ENCODE measurements around the gene TLR9.
"Not testable (repeated sequence)": the region's sequence is repeated elsewhere in the genome, so short reads cannot be mapped to it uniquely, and the experiment has no call there.

TLR9 gene

GRCh38 chr3:52225452-52226228 is at the start of gene TLR9:
TSS of gene TLR9 (minus strand) at chr3:52225645. CDS start at chr3:52225529, 116 bp downstream.
- H3K27me3 ChIP-seq (ENCODE audit: insufficient read depth, insufficient read length): no peaks in the 10 kb centered on the region
- no peak within 1 kb of the TSS for H3K9ac ChIP-seq (ENCODE audit: insufficient read length, low read depth)
- no peak within 1 kb of the TSS for H3K4me3 ChIP-seq (ENCODE audit: insufficient read length, low read depth)
- H3K4me1 ChIP-seq (ENCODE audit: insufficient read depth, insufficient read length): peaks cover 11% of the 10 kb centered on the region
- H3K36me3 ChIP-seq (ENCODE audit: insufficient read depth, insufficient read length, low read length): peaks cover 28% of the 10 kb centered on the region
- no peak for DNase-seq (ENCODE audit: low read depth, low spot score)
- H3K9me3 ChIP-seq (ENCODE audit: insufficient read depth, low read length): no peaks in the 10 kb centered on the region
- TF ChIP-seq ZNF274 (IDR thresholded peaks at IDR 0.05; ENCODE audit: low read depth, low read length) (no peak), YY1 (IDR thresholded peaks at IDR 0.05; ENCODE audit: insufficient read depth, insufficient read length) (no peak), SUZ12 (IDR thresholded peaks at IDR 0.05; ENCODE audit: extremely low read depth, insufficient read depth, insufficient read length) (no peak)

DNA sequence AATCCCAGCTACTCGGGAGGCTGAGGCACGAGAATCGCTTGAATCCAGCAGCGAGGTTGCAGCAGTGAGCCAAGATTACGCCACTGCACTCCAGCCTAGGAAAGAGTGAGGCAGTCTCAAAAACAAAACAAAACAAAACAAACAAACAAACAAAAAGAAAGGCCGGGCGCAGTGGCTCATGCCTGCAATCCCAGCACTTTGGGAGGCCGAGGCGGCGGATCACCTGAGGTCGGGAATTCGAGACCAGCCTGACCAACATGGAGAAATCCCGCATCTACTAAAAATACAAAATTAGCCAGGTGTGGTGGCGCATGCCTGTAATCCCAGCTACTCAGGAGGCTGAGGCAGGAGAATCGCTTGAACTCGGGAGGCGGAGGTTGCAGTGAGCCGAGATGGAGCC is 49.3 kb upstream of the TLR9 start:
- peaks cover 67% of the 10 kb centered on the region for H3K36me3 ChIP-seq (ENCODE audit: insufficient read depth, insufficient read length, low read length)
- not testable (repeated sequence) for H3K4me1 ChIP-seq (ENCODE audit: insufficient read depth, insufficient read length); H3K9ac ChIP-seq (ENCODE audit: insufficient read length, low read depth)

DNA sequence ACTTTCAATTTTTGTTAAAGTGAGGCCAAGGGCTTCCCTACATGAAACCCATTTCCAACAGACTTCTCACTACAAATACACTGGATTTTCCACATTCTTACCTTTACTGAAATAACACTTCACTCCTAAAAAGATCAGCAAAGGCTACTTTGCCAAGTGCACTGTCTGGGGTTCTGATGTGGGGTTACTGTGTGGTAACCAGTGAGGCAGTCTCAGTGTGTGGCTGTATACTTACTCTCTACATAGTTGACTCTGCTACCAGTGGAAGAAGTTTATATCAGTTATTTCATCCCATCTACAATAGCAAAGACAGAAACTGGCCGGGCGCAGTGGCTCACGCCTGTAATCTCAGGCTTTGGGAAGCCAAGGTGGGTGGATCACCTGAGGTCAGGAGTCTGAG is 47.4 kb upstream of the TLR9 start:
- Histone ChIP-seq H3K4me3 (ENCODE audit: insufficient read length, low read depth) (no peak overlapping the region), H3K27me3 (ENCODE audit: insufficient read depth, insufficient read length) (no peaks in the 10 kb centered on the region), H3K36me3 (ENCODE audit: insufficient read depth, insufficient read length, low read length) (peaks cover 81% of the 10 kb centered on the region), H3K4me1 (ENCODE audit: insufficient read depth, insufficient read length) (no peaks in the 10 kb centered on the region), H3K9ac (ENCODE audit: insufficient read length, low read depth) (no peak overlapping the region), H3K9me3 (ENCODE audit: insufficient read depth, low read length) (no peaks in the 10 kb centered on the region)
- no peak for DNase-seq (ENCODE audit: low read depth, low spot score)
- TF ChIP-seq ZNF274 (IDR thresholded peaks at IDR 0.05; ENCODE audit: low read depth, low read length) (no peak), YY1 (IDR thresholded peaks at IDR 0.05; ENCODE audit: insufficient read depth, insufficient read length) (no peak), SUZ12 (IDR thresholded peaks at IDR 0.05; ENCODE audit: extremely low read depth, insufficient read depth, insufficient read length) (no peak)

More for the DNA sequence above, 49.3 kb upstream of the TLR9 start:
- H3K9me3 ChIP-seq (ENCODE audit: insufficient read depth, low read length); DNase-seq (ENCODE audit: low read depth, low spot score); H3K4me3 ChIP-seq (ENCODE audit: insufficient read length, low read depth); H3K27me3 ChIP-seq (ENCODE audit: insufficient read depth, insufficient read length): not testable (repeated sequence)

DNA sequence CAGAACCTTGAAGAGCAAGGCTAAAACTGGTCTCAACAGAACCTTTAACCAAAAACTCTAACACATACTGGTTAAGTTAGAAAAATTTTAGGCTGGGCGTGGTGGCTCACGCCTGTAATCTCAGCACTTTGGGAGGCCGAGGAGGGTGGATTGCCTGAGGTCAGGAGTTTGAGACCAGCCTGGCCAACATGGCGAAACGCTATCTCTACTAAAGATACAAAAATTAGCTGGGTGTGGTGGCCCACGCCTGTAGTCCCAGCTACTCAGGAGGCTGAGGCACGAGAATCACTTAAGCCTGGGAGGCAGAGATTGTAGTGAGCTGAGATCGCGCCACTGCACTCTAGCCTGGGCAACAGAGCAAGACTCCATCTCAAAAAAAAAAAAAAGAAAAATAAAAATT is 46.7 kb upstream of the TLR9 start:
- not testable (repeated sequence) for H3K9ac ChIP-seq (ENCODE audit: insufficient read length, low read depth); H3K27me3 ChIP-seq (ENCODE audit: insufficient read depth, insufficient read length); H3K4me3 ChIP-seq (ENCODE audit: insufficient read length, low read depth); DNase-seq (ENCODE audit: low read depth, low spot score); H3K9me3 ChIP-seq (ENCODE audit: insufficient read depth, low read length); H3K4me1 ChIP-seq (ENCODE audit: insufficient read depth, insufficient read length)
- H3K36me3 ChIP-seq (ENCODE audit: insufficient read depth, insufficient read length, low read length): peaks cover 82% of the 10 kb centered on the region

DNA sequence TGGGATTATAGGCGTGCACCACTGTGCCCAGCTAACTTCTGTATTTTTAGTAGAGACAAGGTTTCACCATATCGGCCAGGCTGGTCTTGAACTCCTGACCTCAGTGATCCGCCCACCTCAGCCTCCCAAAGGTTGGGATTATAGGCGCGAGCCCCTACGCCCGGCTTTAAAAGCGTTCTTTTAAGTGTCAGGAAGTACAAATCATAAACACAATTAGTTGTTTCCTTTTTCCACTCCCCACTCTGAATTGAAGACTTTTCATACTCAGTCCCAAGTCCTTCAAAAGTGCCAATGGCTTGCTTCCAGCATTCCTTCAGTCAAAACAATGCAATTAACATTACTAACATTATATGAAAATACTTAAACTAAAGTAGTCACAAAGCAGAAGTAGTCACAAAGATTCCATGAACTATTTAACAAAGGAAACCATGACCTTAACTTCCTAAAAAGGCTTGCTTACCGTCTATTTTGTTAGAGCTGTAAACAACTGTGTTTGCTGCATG is 44.9 kb upstream of the TLR9 start:
- no peak for DNase-seq (ENCODE audit: low read depth, low spot score)
- Histone ChIP-seq H3K4me1 (ENCODE audit: insufficient read depth, insufficient read length) (no peaks in the 10 kb centered on the region), H3K36me3 (ENCODE audit: insufficient read depth, insufficient read length, low read length) (peaks cover 86% of the 10 kb centered on the region), H3K4me3 (ENCODE audit: insufficient read length, low read depth) (no peak overlapping the region), H3K9ac (ENCODE audit: insufficient read length, low read depth) (no peak overlapping the region), H3K9me3 (ENCODE audit: insufficient read depth, low read length) (no peaks in the 10 kb centered on the region), H3K27me3 (ENCODE audit: insufficient read depth, insufficient read length) (no peaks in the 10 kb centered on the region)
- no peak for TF ChIP-seq ZNF274 (IDR thresholded peaks at IDR 0.05; ENCODE audit: low read depth, low read length)

- Histone ChIP-seq H3K9me3 (ENCODE audit: insufficient read depth, low read length) (no peaks in the 10 kb centered on the region), H3K9ac (ENCODE audit: insufficient read length, low read depth) (no peak overlapping the region), H3K4me3 (ENCODE audit: insufficient read length, low read depth) (no peak overlapping the region), H3K36me3 (ENCODE audit: insufficient read depth, insufficient read length, low read length) (peaks cover 85% of the 10 kb centered on the region), H3K4me1 (ENCODE audit: insufficient read depth, insufficient read length) (no peaks in the 10 kb centered on the region), H3K27me3 (ENCODE audit: insufficient read depth, insufficient read length) (no peaks in the 10 kb centered on the region)
- TF ChIP-seq SUZ12 (IDR thresholded peaks at IDR 0.05; ENCODE audit: extremely low read depth, insufficient read depth, insufficient read length) (no peak), ZNF274 (IDR thresholded peaks at IDR 0.05; ENCODE audit: low read depth, low read length) (no peak), YY1 (IDR thresholded peaks at IDR 0.05; ENCODE audit: insufficient read depth, insufficient read length) (no peak)
- no peak for DNase-seq (ENCODE audit: low read depth, low spot score)
These were observed 44.3 kb upstream of the TLR9 start for GRCh38 chr3:52269776-52270175.

GRCh38 chr3:52268036-52268435 is 42.6 kb upstream of the TLR9 start:
- no peak overlapping the region for H3K9ac ChIP-seq (ENCODE audit: insufficient read length, low read depth)
- no peaks in the 10 kb centered on the region for H3K27me3 ChIP-seq (ENCODE audit: insufficient read depth, insufficient read length)
- H3K36me3 ChIP-seq (ENCODE audit: insufficient read depth, insufficient read length, low read length): peaks cover 86% of the 10 kb centered on the region
- no peak for TF ChIP-seq ZNF274 (IDR thresholded peaks at IDR 0.05; ENCODE audit: low read depth, low read length)
- no peak for TF ChIP-seq YY1 (IDR thresholded peaks at IDR 0.05; ENCODE audit: insufficient read depth, insufficient read length)
- no peak for TF ChIP-seq SUZ12 (IDR thresholded peaks at IDR 0.05; ENCODE audit: extremely low read depth, insufficient read depth, insufficient read length)
- no peaks in the 10 kb centered on the region for H3K9me3 ChIP-seq (ENCODE audit: insufficient read depth, low read length)
- H3K4me3 ChIP-seq (ENCODE audit: insufficient read length, low read depth): no peak overlapping the region
- DNase-seq (ENCODE audit: low read depth, low spot score): no peak
- H3K4me1 ChIP-seq (ENCODE audit: insufficient read depth, insufficient read length): no peaks in the 10 kb centered on the region

DNA sequence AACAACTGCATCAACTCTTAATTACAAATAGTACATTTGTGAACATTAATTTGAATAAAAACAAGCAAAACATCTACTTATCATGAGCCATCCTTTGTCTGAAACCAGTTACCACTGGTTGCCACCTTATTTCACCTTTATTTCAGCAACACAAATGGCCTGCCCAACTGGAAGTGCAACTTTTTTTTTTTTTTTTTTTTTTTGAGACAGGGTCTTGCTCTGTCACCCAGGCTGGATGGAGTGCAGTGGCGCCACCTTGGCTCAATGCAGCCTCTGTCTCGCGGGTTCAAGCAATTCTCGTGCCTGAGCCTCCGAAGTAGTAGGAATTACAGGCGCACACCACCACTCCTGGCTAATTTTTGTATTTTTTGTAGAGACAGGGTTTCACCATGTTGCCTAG is 39.9 kb upstream of the TLR9 start:
- no peak for DNase-seq (ENCODE audit: low read depth, low spot score)
- H3K9me3 ChIP-seq (ENCODE audit: insufficient read depth, low read length): no peaks in the 10 kb centered on the region
- TF ChIP-seq YY1 (IDR thresholded peaks at IDR 0.05; ENCODE audit: insufficient read depth, insufficient read length) (no peak), ZNF274 (IDR thresholded peaks at IDR 0.05; ENCODE audit: low read depth, low read length) (no peak), SUZ12 (IDR thresholded peaks at IDR 0.05; ENCODE audit: extremely low read depth, insufficient read depth, insufficient read length) (no peak)
- peaks cover 92% of the 10 kb centered on the region for H3K36me3 ChIP-seq (ENCODE audit: insufficient read depth, insufficient read length, low read length)
- no peaks in the 10 kb centered on the region for H3K27me3 ChIP-seq (ENCODE audit: insufficient read depth, insufficient read length)
- no peaks in the 10 kb centered on the region for H3K4me1 ChIP-seq (ENCODE audit: insufficient read depth, insufficient read length)
- H3K4me3 ChIP-seq (ENCODE audit: insufficient read length, low read depth): no peak overlapping the region
- no peak overlapping the region for H3K9ac ChIP-seq (ENCODE audit: insufficient read length, low read depth)

Data from NT2/D1 (cell line).